Putamen (tissue), 1 donor: Measurements from ENCODE around the gene SMYD3.
"Not testable (repeated sequence)": the region's sequence is repeated elsewhere in the genome, so short reads cannot be mapped to it uniquely, and the experiment has no call there.

Source experiments
- DNase-seq: peaks from one replicate; pipeline ENCODE4 v3.0.0-alpha.2; 2016; ENCODE audit warnings: low spot score

SMYD3 gene

GRCh38 chr1:245715291-245715701 is 791.8 kb downstream of the SMYD3 start:
- no peak for DNase-seq

- not testable (repeated sequence) for DNase-seq
Measured at GRCh38 chr1:245714027-245714426, 793.1 kb downstream of the SMYD3 start.

DNA sequence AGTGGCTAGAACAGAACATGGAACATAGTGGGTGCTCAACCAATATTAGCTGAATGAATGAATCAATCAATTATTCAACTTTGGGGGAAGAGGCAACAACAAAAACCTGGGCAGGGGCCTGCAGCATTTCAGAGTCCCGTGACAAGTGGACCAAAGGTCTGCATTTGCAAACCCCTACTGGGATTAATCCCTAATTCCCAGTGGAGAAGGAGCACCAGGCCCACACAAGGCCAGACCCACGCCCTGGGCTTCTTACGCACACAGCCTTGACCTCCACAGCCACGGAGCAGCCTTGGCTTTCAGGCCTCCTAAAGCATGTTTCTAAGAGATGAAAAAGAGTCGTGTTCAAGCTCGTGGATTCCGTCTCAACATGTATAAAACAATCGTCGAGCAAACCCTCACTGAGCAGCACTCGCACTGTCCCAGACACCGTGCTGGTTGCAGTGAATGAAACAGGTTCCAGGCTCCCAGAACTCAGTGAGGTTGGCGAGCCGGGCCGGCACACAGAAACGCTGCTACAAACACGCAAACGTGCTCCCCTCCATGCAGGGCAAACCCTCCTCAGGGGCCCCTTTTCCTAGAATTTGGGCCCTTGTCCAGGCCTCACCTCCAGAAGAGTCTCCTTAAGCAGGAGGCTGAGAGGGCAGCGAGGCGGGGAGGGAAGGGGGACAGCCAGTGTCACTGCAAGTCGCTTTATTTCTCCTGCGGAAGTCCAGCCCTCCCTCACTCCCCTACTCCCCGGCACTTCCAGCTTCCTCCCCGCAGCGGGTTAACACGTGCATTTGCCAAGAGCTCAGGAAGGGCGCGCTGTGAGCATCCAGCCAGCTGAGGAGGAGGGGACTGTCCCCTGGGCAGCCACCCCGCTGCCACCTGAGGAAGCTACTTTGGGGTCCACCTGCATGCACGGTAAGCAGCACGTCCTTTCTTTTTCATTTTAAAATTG is 795.8 kb downstream of the SMYD3 start:
- DNase-seq: no peak

GRCh38 chr1:245707941-245708340 is 799.1 kb downstream of the SMYD3 start:
- DNase-seq: no peak

- DNase-seq: no peak
Measured at GRCh38 chr1:245704765-245705164, 802.3 kb downstream of the SMYD3 start.

DNA sequence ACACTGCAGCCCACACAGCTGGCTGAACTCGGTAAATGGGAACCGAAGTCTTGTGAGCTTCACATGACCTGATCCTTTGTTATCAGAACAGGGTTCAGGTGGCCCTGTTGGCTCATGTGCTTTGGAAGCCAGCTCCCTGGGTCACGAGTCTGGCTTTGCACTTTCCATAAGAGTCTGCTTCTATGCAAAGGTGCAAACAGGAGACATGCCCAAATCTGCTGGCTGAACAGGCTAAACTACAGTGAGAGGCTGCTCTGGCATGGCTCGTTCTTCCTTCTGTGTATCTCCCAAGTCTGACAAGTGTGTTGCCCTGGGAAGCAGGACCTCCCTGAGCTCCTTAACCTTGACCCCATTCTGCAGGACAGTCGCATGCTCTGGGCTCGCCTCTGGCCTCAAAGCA is 802.7 kb downstream of the SMYD3 start:
- DNase-seq: no peak

DNA sequence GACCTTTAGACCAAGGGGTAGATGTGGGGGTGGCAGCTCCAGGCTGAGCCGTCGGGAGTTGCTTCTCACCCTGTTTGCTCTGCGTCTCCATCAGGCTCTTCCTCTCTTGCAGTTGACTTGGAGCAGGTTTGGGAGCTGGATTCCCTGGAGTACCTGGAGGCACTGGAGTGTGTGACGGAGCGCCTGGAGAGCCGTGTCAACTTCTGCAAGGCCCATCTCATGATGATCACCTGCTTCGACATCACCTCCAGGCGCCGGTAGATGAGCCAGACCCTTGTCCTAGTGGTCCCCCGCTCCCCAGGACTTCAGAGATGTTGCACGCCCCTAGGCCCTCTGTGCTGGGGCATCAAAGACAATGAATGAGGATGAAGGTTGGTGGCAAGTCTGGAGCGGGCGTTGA is 804.7 kb downstream of the SMYD3 start:
- DNase-seq: no peak

DNA sequence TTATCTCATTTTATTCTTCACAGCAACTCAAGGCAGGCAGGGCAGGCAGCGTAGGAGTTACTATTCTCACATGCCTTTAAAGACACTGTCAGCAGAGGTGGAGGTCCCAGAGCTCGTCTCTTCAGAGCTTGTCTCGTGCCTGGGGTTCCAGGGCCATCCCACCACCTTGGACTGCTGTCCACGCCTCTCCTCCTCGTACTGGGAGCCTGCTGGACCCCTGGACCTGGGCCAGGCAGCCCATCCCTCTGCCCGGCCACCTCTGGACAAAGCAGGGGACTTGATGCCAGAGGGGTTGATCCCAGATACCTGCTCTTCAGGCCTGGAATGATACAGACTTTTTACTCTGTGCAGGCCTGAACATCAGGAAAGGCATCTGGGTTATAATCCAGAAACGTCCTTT is 805.4 kb downstream of the SMYD3 start:
- DNase-seq: no peak

DNA sequence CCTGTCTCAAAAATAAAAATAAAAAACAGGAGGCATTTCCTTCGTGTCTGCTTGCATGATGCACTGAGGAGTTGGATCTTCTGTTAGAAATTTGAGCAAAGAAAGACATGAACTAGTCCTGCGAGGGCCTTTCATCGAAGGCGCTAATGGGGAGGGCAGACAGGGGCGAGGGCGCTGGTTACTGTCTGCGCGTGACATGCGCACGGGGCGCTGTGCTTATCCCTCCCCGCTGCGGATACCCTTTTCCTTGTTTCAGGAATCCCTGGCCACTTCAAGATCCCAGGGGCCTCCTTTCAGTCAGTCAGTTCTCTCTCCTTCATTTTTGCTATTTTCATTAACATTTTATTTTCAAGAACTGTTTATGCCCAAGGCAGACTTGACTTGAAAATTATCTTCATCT is 806.4 kb downstream of the SMYD3 start:
- DNase-seq: no peak
